ENCODE results near the gene GJC1.
A peak's percentile ranks its signal among the peaks of the same experiment; 100 is the strongest.

- TF ChIP-seq CTCF (IDR thresholded peaks at IDR 0.05) = peak; percentile 21 to 30 (median 23)
- TF ChIP-seq POLR2A (IDR thresholded peaks at IDR 0.05) = no peak
Measured at GRCh38 chr17:44878627-44879221, 48.6 kb upstream of the GJC1 start.

Data from breast epithelium (tissue), 3 donors.